Testis (tissue), 3 donors: ENCODE measurements around the gene DOCK9. TPM values are rescaled to one million over a fixed set of nuclear protein-coding genes. Genes with fewer than 3 reads are reported as not detected.

Experiments
- DNase-seq: peaks from one replicate; pipeline ENCODE4 v3.0.0-alpha.2; 2019
- H3K27ac ChIP-seq, 2 donors: fragments of 200-600 bp; sonication (generic); one replicate each; pipeline ENCODE4 v1.5.1; 2019
- H3K27me3 ChIP-seq: fragments of 200-600 bp; sonication (generic); one replicate; pipeline ENCODE4 v1.5.1; 2019
- H3K36me3 ChIP-seq: fragments of 200-600 bp; sonication (generic); one replicate; pipeline ENCODE4 v1.5.1; 2017; ENCODE audit warnings: low read depth; ENCODE audit errors: missing control alignments
- H3K4me1 ChIP-seq: fragments of 200-600 bp; sonication (generic); one replicate; pipeline ENCODE4 v1.5.1; 2019
- H3K4me3 ChIP-seq, 2 donors: fragments of 200-600 bp; sonication (generic); one replicate each; pipeline ENCODE4 v1.5.1; 2017 to 2019
- H3K9me3 ChIP-seq: fragments of 200-600 bp; sonication (generic); one replicate; pipeline ENCODE4 v1.5.1; 2017
- CTCF ChIP-seq, 3 experiments: fragments of 450-650 bp in 2 of 3; fragments of 200-600 bp in 1 of 3; sonication (generic) in 1 of 3; IDR thresholded peaks; one replicate each; pipeline ENCODE4 v1.5.1; 2016 to 2019; ENCODE audit warnings: antibody characterized with exemption in 3 of 3, mild to moderate bottlenecking in 2 of 3, moderate library complexity in 1 of 3
- POLR2A ChIP-seq: fragments of 450-650 bp; IDR thresholded peaks from one replicate; pipeline ENCODE4 v1.6.1; 2017; ENCODE audit warnings: antibody characterized with exemption, mild to moderate bottlenecking, moderate library complexity
- WGBS, 2 donors: methylation state at CpG; one replicate each; pipeline ENCODE4 v1.1.5; 2018; 5-methylcytosine and 5-hydroxymethylcytosine counted together
- intact Hi-C: fragments of 100-400 bp; cut with DNase I; formaldehyde crosslinking; loops from one replicate; pipeline ENCODE4 v1.15.1; 2023; ENCODE audit warnings: low total_unique reads
- polyA plus RNA-seq: library from polyadenylated mRNA; stranded (reverse); fragments of 350-450 nt; fragmentation: Illumina TruSeq; extraction: RNeasy Lipid Tissue Mini Kit (QIAGEN cat#74804); gene quantifications from one replicate; pipeline ENCODE4 v1.2.3, GENCODE V29; 2014; ENCODE audit warnings: low read depth, low replicate concordance; ENCODE audit not compliant: insufficient read depth
- total RNA-seq, 2 donors: library from RNA; depleted of rRNA; stranded (reverse); fragments of >200 nt; gene quantifications; one replicate each; pipeline ENCODE4 v1.2.3, GENCODE V29; 2016

DOCK9 gene
- total and polyA plus RNA-seq, 3 donors from 2014 or later = 48.0 to 74.9 (median 63.4) TPM

- intact Hi-C loops = no loop called here
- TF ChIP-seq CTCF (IDR thresholded peaks at IDR 0.05) (no peak), POLR2A (no peak)
- H3K27me3 ChIP-seq = no peaks in the 10 kb centered on the region
- no peak for DNase-seq
- no peak overlapping the region for H3K27ac ChIP-seq
- H3K4me3 ChIP-seq = no peak overlapping the region
- WGBS, 2 donors = 70 to 82% methylated on average over 9 of the region's 9 CpGs
- H3K9me3 ChIP-seq = no peaks in the 10 kb centered on the region
- peaks cover 17% of the 10 kb centered on the region for H3K4me1 ChIP-seq
- no peaks in the 10 kb centered on the region for H3K36me3 ChIP-seq
Observed at GRCh38 chr13:98979012-98979660, 1.3 kb upstream of the DOCK9 start.

- no peak for DNase-seq
Observed at GRCh38 chr13:98978280-98978679, 416 bp upstream of the DOCK9 start.

GRCh38 chr13:98976941-98977340 is 923 bp downstream of the DOCK9 start:
- intact Hi-C loops = no loop called here
- DNase-seq = no peak
- H3K4me1 ChIP-seq = peaks cover 17% of the 10 kb centered on the region
- H3K9me3 ChIP-seq = no peaks in the 10 kb centered on the region
- H3K27ac ChIP-seq = peak overlapping the region in 1 of 2 donors; percentile 65
- WGBS, 2 donors = 20 to 43% methylated on average over 2 of the region's 2 CpGs
- peak overlapping the region in 1 of 2 donors; percentile 49 for H3K4me3 ChIP-seq
- no peak for TF ChIP-seq POLR2A
- no peak for TF ChIP-seq CTCF (IDR thresholded peaks at IDR 0.05)
- H3K36me3 ChIP-seq = no peaks in the 10 kb centered on the region
- no peaks in the 10 kb centered on the region for H3K27me3 ChIP-seq

More at GRCh38 chr13:98978280-98978679, 416 bp upstream of the DOCK9 start:
- peak overlapping the region; percentile 39 to 49 for H3K4me3 ChIP-seq
- no peaks in the 10 kb centered on the region for H3K9me3 ChIP-seq
- no peaks in the 10 kb centered on the region for H3K27me3 ChIP-seq
- whole genome bisulfite sequencing, 2 donors = 31 to 38% methylated on average over 3 of the region's 3 CpGs
- H3K27ac ChIP-seq = peak overlapping the region in 1 of 2 donors; percentile 65
- intact Hi-C loops = no loop called here
- TF ChIP-seq CTCF (IDR thresholded peaks at IDR 0.05) (no peak), POLR2A (no peak)
- no peaks in the 10 kb centered on the region for H3K36me3 ChIP-seq
- H3K4me1 ChIP-seq = peaks cover 17% of the 10 kb centered on the region

- H3K27ac ChIP-seq = peak overlapping the region; percentile 21 to 65
- H3K36me3 ChIP-seq = no peaks in the 10 kb centered on the region
- intact Hi-C loops = no loop called here
- peaks cover 17% of the 10 kb centered on the region for H3K4me1 ChIP-seq
- TF ChIP-seq CTCF (IDR thresholded peaks at IDR 0.05) = no peak
- TF ChIP-seq POLR2A = no peak
- H3K9me3 ChIP-seq = no peaks in the 10 kb centered on the region
- no peak overlapping the region for H3K4me3 ChIP-seq
- no peaks in the 10 kb centered on the region for H3K27me3 ChIP-seq
- no peak for DNase-seq
Observed at GRCh38 chr13:98976338-98976737, 1.5 kb downstream of the DOCK9 start.

- no peak for DNase-seq
- peaks cover 17% of the 10 kb centered on the region for H3K4me1 ChIP-seq
- no peak for TF ChIP-seq POLR2A
- no peak for TF ChIP-seq CTCF (IDR thresholded peaks at IDR 0.05)
- no peaks in the 10 kb centered on the region for H3K27me3 ChIP-seq
- H3K27ac ChIP-seq = peak overlapping the region; percentile 21 to 65
- H3K9me3 ChIP-seq = no peaks in the 10 kb centered on the region
- WGBS, 2 donors = 44 to 61% methylated on average over 5 of the region's 5 CpGs
- intact Hi-C loops = no loop called here
- peak overlapping the region in 1 of 2 donors; percentile 9 for H3K4me3 ChIP-seq
- no peaks in the 10 kb centered on the region for H3K36me3 ChIP-seq
Observed at GRCh38 chr13:98975822-98976261, 2.0 kb downstream of the DOCK9 start.
